Measurements from ENCODE around the gene SRGAP3.

DNA sequence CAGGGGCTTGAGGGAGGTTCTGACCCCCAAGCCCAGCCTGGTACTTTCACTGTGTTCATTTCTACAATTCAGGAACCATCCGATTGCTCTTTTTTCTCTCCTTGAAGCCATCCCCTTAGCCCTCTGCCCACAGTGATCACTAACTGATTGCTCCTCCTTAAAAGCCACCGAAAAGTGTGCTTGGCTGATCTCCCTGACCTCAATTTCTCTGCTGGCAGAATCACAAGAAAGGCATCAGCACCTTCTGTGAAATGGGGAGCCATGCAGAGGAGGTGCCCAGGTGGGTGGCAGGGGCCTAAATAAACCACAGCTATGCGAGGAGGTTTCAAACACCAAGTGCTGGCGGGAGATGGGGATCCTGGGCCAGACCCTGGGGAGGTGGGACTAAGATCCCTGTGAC, 56.2 kb downstream of the SRGAP3 start:
- no peak for TF ChIP-seq FOXM1 (IDR thresholded peaks at IDR 0.05; ENCODE audit: borderline replicate concordance, low read depth)
- TF ChIP-seq ZBTB7A (IDR thresholded peaks at IDR 0.05; ENCODE audit: low read depth), result no peak
- no peak for TF ChIP-seq TAF1 (IDR thresholded peaks at IDR 0.05; ENCODE audit: low read depth)
- TF ChIP-seq EGR1 (IDR thresholded peaks at IDR 0.05), result no peak
- TF ChIP-seq, protein P1, sequence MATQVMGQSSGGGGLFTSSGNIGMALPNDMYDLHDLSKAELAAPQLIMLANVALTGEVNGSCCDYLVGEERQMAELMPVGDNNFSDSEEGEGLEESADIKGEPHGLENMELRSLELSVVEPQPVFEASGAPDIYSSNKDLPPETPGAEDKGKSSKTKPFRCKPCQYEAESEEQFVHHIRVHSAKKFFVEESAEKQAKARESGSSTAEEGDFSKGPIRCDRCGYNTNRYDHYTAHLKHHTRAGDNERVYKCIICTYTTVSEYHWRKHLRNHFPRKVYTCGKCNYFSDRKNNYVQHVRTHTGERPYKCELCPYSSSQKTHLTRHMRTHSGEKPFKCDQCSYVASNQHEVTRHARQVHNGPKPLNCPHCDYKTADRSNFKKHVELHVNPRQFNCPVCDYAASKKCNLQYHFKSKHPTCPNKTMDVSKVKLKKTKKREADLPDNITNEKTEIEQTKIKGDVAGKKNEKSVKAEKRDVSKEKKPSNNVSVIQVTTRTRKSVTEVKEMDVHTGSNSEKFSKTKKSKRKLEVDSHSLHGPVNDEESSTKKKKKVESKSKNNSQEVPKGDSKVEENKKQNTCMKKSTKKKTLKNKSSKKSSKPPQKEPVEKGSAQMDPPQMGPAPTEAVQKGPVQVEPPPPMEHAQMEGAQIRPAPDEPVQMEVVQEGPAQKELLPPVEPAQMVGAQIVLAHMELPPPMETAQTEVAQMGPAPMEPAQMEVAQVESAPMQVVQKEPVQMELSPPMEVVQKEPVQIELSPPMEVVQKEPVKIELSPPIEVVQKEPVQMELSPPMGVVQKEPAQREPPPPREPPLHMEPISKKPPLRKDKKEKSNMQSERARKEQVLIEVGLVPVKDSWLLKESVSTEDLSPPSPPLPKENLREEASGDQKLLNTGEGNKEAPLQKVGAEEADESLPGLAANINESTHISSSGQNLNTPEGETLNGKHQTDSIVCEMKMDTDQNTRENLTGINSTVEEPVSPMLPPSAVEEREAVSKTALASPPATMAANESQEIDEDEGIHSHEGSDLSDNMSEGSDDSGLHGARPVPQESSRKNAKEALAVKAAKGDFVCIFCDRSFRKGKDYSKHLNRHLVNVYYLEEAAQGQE (IDR thresholded peaks at IDR 0.05; ENCODE audit: low read depth), result no peak
- TF ChIP-seq RAD21 (IDR thresholded peaks at IDR 0.05; ENCODE audit: low read depth), result no peak
